ENCODE measurements around the gene CALML6. TPM values are rescaled to one million over a fixed set of nuclear protein-coding genes. Genes with fewer than 3 reads are reported as not detected.

CALML6 gene
- polyA plus RNA-seq, 2 of the 4 experiments (the other 2 are of a cell fraction): 0.49 TPM

GRCh38 chr1:1959459-1959839, 44.4 kb downstream of the CALML6 start:
- Histone ChIP-seq H3K27ac (peak overlapping the region; percentile 21 to 29; a peak in 1 of 6 replicates), H3K4me1 (peaks cover 6% of the 10 kb centered on the region; the same call in 1 of the 3 replicates), H3K4me3 (peak overlapping the region; percentile 36), H3K4me2 (peak overlapping the region; percentile 96), H3K9me3 (no peaks in the 10 kb centered on the region)
- ChIA-PET CTCF (interaction anchor here (1.3 to 6.9 kb wide), 8 partner anchors 9 to 89 kb away, joined by 3 to 126 read pairs (median 10); no protein-coding TSS in a partner anchor), POLR2A (interaction anchor here (1.6 kb wide), 1 partner anchor 85 kb away, joined by 5 read pairs; no protein-coding TSS in a partner anchor)
- FAIRE-seq: no peak
- no peak for TF ChIP-seq EP300 (IDR thresholded peaks at IDR 0.05)
- TF ChIP-seq FOSB (CRISPR knock-in tag; IDR thresholded peaks at IDR 0.05): no peak
- TF ChIP-seq ELK1 (IDR thresholded peaks at IDR 0.05; ENCODE audit: low read depth, low read length): no peak
- no peak for TF ChIP-seq RFX5 (IDR thresholded peaks at IDR 0.05)
- TF ChIP-seq NPAS2 (CRISPR knock-in tag; IDR thresholded peaks at IDR 0.05; ENCODE audit: borderline replicate concordance): no peak
- no peak for TF ChIP-seq KDM5A (IDR thresholded peaks at IDR 0.05)
- no peak for TF ChIP-seq CHD4 (IDR thresholded peaks at IDR 0.05; ENCODE audit: borderline replicate concordance)
- no peak for TF ChIP-seq NFE2L2 (conservative IDR thresholded peaks at IDR 0.05; ENCODE audit: low read length)
- 63% methylated on average over 5 of the region's 12 CpGs for WGBS (ENCODE audit: missing lambda C conversion rate)
- DNase-seq (ENCODE audit: low read depth in 1 of 2, low spot score in 1 of 2): no peak
- peak in 1 of 2 experiments; percentile 35; a peak in 3 of 6 replicates for ATAC-seq

- DNase-seq (ENCODE audit: low read depth in 1 of 2, low spot score in 1 of 2) (peak; percentile 78 to 89), ATAC-seq (peak; percentile 92 to 95), FAIRE-seq (no peak)
- ChIA-PET CTCF (interaction anchor here (0.7 to 6.9 kb wide), 23 partner anchors 9 to 183 kb away, joined by 3 to 126 read pairs (median 3); no protein-coding TSS in a partner anchor), POLR2A (interaction anchor here (1.6 kb wide), 1 partner anchor 85 kb away, joined by 5 read pairs; no protein-coding TSS in a partner anchor)
- peaks cover 6% of the 10 kb centered on the region; the same call in 1 of the 3 replicates for H3K4me1 ChIP-seq
- peak overlapping the region; percentile 96 for H3K4me2 ChIP-seq
- WGBS (ENCODE audit: missing lambda C conversion rate): 5% methylated on average over 12 of the region's 23 CpGs
- TF ChIP-seq SMC3 (IDR thresholded peaks at IDR 0.05) (peak; percentile 68), FOSL2 (IDR thresholded peaks at IDR 0.05) (no peak), FOSL2 (CRISPR knock-in tag; IDR thresholded peaks at IDR 0.05) (peak; percentile 44), RCOR1 (IDR thresholded peaks at IDR 0.05; ENCODE audit: low read depth, low read length) (no peak), ZFP36 (IDR thresholded peaks at IDR 0.05; ENCODE audit: borderline replicate concordance, partially characterized antibody) (no peak), RAD21 (conservative IDR thresholded peaks at IDR 0.05 in 1 of 2, IDR thresholded peaks at IDR 0.05 in 1 of 2) (peak; percentile 62 to 71), CTCF (IDR thresholded peaks at IDR 0.05) (peak; percentile 75), ESRRA (IDR thresholded peaks at IDR 0.05; ENCODE audit: borderline replicate concordance, low read length) (no peak), CBX8 (IDR thresholded peaks at IDR 0.05) (no peak), GATA3 (IDR thresholded peaks at IDR 0.05; ENCODE audit: borderline replicate concordance) (no peak), EHF (CRISPR knock-in tag; IDR thresholded peaks at IDR 0.05) (no peak), NPAS2 (CRISPR knock-in tag; IDR thresholded peaks at IDR 0.05; ENCODE audit: borderline replicate concordance) (no peak)
- no peaks in the 10 kb centered on the region for H3K9me3 ChIP-seq
- H3K27ac ChIP-seq: peak overlapping the region; percentile 21 to 29; a peak in 2 of 6 replicates
- peak overlapping the region; percentile 36 for H3K4me3 ChIP-seq
Observed at GRCh38 chr1:1959840-1960479, 44.9 kb downstream of the CALML6 start.
